Measurements from ENCODE around the gene IL17RA. TPM values are rescaled to one million over a fixed set of nuclear protein-coding genes. Genes with fewer than 3 reads are reported as not detected.

IL17RA gene
- total and polyA plus RNA-seq, 2 experiments from 2014 or later: 3.2 to 9.6 TPM

- TF ChIP-seq ZNF462 (CRISPR knock-in tag; IDR thresholded peaks at IDR 0.05): no peak
- Mint-ChIP-seq H3K27ac (peak overlapping the region; percentile 11; the same call in 1 of the 2 replicates), H3K36me3 (ENCODE audit: low read depth) (peaks cover 31% of the 10 kb centered on the region), H3K27me3 (ENCODE audit: insufficient read depth, low read depth, poor library complexity) (peaks cover 9% of the 10 kb centered on the region), H3K4me3 (no peak overlapping the region), H3K9me3 (no peaks in the 10 kb centered on the region; the same call in 2 of the 3 replicates), H3K4me1 (peaks cover 15% of the 10 kb centered on the region; the same call in 2 of the 3 replicates)
- DNase-seq (ENCODE audit: low spot score) (no peak), ATAC-seq (no peak)
- H3K27me3 ChIP-seq (ENCODE audit: insufficient read depth): no peaks in the 10 kb centered on the region
- no peaks in the 10 kb centered on the region for H3K36me3 ChIP-seq (ENCODE audit: insufficient read depth)
- H4K20me1 ChIP-seq (replicated peaks; ENCODE audit: insufficient read depth): peaks cover 9% of the 10 kb centered on the region; the same call in 1 of the 2 replicates
- H3K9me2 ChIP-seq (ENCODE audit: insufficient read depth): no peaks in the 10 kb centered on the region
- H3F3A ChIP-seq (replicated peaks; ENCODE audit: low read depth): 0 out of 2 replicates have a peak, but pooled peaks cover 7% of the 10 kb centered on the region
- H3K4me1 ChIP-seq (ENCODE audit: insufficient read depth): no peaks in the 10 kb centered on the region
- no peak overlapping the region for H3K27ac ChIP-seq (ENCODE audit: low read depth)
- no peak overlapping the region for H3K4me3 ChIP-seq
- H2AFZ ChIP-seq: no peak overlapping the region
- H3K4me2 ChIP-seq: no peak overlapping the region
- H3K79me2 ChIP-seq (replicated peaks; ENCODE audit: insufficient read depth): no peaks in the 10 kb centered on the region
Observed at GRCh38 chr22:17135153-17135760, 50.5 kb downstream of the IL17RA start.

- no peak overlapping the region for H2AFZ ChIP-seq
- no peaks in the 10 kb centered on the region for H3K9me2 ChIP-seq (ENCODE audit: insufficient read depth)
- H3K36me3 ChIP-seq (ENCODE audit: insufficient read depth): no peaks in the 10 kb centered on the region
- peaks cover 6% of the 10 kb centered on the region for H3K27me3 Mint-ChIP-seq (ENCODE audit: insufficient read depth, low read depth, poor library complexity)
- H4K20me1 ChIP-seq (replicated peaks; ENCODE audit: insufficient read depth): peaks cover 9% of the 10 kb centered on the region; the same call in 1 of the 2 replicates
- no peak overlapping the region for H3K4me3 Mint-ChIP-seq
- no peaks in the 10 kb centered on the region; the same call in 2 of the 3 replicates for H3K9me3 Mint-ChIP-seq
- DNase-seq (ENCODE audit: low spot score) (no peak), ATAC-seq (no peak)
- H3K4me3 ChIP-seq: no peak overlapping the region
- TF ChIP-seq EZH2phosphoT487 (IDR thresholded peaks at IDR 0.05; ENCODE audit: unreplicated experiment) (no peak), NANOG (IDR thresholded peaks at IDR 0.05; ENCODE audit: borderline replicate concordance) (no peak)
- H3K4me1 ChIP-seq (ENCODE audit: insufficient read depth): no peaks in the 10 kb centered on the region
- H3K4me2 ChIP-seq: no peak overlapping the region
- peaks cover 5% of the 10 kb centered on the region; the same call in 2 of the 3 replicates for H3K4me1 Mint-ChIP-seq
- peaks cover 43% of the 10 kb centered on the region for H3K36me3 Mint-ChIP-seq (ENCODE audit: low read depth)
- H3K79me2 ChIP-seq (replicated peaks; ENCODE audit: insufficient read depth): 0 out of 2 replicates have a peak, but pooled peaks cover 4% of the 10 kb centered on the region
- H3K27me3 ChIP-seq (ENCODE audit: insufficient read depth): no peaks in the 10 kb centered on the region
- H3K27ac Mint-ChIP-seq: no peak overlapping the region
- no peak overlapping the region for H3K27ac ChIP-seq (ENCODE audit: low read depth)
- H3F3A ChIP-seq (replicated peaks; ENCODE audit: low read depth): peaks cover 10% of the 10 kb centered on the region; the same call in 1 of the 2 replicates
Observed at GRCh38 chr22:17137170-17137569, 52.4 kb downstream of the IL17RA start.
